HG02938 (cell line): ENCODE measurements around the gene SPDYE1.

Source experiments
- ATAC-seq: cut with Tn5 transposase; IDR thresholded peaks from one replicate; pipeline ENCODE4 v1.9.1; 2021; ENCODE audit warnings: mild to moderate bottlenecking, moderate library complexity; ENCODE audit not compliant: unreplicated experiment

SPDYE1 gene

DNA sequence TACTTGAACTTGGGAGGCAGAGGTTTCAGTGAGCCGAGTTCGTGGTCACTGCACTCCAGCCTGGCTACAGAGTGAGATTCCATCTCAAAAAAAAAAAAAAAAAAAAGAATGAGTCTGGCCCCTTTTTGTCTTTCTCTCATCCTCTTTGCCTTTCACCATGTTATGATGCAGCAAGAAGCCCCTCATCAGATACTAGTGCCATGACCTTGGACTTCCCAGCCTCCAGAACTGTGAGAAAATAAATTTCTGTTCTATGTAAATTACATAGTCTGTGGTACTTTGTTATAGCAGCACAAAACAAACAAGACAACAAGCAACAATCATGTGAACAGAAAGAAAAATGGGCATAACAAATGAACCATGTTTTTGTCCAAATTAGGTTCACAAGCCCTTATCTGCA is 44.5 kb downstream of the SPDYE1 start:
- ATAC-seq = no peak

DNA sequence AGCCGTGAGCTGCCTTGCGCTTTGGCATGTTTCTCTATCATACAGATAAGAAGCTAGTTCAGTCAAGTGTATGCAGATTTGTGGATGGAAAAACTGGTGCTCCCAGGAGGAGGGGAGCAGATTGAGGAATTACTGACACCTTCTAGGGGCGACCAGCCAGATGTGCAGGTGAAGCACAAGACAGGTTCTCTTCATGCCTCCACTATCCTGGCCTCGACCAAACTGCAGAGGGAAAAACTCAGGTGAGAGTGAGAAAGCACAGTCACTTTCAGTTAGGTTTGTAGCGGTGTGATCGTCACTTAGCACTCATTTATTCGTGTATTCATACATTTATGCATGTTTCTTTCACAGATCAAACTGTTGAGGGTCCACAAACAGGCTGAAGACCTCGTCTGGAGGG is 46.2 kb downstream of the SPDYE1 start:
- ATAC-seq = no peak

DNA sequence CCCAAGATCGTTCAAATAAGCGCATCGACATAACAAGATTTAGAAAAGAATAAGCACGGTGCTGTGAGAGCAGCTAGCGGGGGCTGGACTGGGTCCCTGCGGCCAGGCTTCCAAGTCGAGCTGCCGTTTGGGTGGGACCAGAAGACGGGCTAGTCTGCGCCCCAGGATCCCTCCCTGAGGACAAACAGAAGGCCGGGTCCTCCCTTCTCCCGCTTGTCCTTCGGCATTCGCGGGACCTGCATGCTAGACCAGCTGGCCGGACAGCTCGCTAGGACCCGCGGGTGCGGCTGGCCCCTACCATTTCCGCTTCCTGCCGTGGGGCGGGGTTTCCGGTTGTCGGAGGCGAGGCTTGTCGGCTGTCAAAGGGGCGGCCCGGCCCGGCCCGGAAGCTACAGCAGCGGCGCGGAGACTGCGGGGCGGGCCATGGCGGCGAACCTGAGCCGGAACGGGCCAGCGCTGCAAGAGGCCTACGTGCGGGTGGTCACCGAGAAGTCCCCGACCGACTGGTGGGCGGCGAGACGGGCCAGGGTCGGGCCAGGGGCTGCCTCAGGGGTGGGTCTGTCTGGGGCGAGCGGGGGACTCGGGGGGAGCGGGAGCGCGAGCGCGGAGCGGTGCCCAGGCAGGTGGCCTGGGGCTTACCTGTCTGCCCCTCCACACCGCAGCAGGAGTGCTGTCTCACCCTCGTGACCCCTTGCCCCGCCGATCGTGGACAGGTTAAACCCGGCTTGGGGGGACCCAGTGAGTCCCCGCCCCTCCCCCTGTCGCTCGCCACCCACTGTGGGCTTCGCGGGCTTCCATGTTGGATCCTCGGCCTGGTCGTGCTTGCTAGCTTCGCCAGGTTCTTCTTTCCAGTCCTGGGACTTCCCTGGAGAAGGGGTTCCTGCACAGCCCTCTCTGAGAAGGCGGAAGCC is 46.9 kb downstream of the SPDYE1 start, which contains the start of gene DBNL:
Gene DBNL (plus strand): TSS at position 388 of the 911 bp plus-strand sequence. CDS start 36 bp downstream, at position 424.
- ATAC-seq = peak; percentile 60

DNA sequence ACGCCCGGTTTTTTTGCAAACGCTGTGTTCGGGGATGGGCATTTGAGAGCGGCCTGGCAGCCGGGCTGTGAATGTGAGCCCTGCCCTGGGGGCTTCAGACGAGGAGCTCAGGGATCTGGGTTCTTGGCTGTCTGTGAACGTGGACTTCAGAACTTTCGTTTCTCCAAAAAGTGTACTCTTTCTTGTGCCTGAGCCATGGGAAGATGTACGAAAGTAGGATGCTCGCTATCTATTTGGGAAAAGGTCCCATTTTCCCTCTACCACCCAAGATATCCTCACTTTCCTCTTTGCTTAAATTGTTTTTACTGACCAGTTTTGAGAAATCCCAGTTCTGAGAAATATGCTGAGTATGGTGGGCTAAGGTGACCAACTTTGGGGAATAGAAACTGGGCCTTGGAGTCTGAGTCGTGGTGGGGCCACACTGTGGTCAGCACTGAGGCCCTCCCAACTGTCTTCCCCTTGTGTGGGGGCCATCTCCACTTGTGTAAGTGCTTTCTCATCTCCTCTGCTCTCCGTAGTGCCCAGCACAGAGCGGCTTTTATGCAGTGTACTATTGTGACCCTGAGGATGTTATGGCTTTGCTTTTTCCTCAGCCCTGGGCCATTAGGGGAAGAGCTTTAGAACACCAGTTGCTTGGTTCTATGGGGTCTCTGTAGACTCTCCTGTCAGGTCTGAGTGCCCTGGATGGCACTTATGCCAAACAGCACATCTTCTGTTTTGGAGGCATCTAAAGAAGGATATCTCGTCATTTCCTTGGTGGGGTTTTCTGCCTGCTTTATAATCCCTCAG is 47.7 kb downstream of the SPDYE1 start:
- no peak for ATAC-seq

DNA sequence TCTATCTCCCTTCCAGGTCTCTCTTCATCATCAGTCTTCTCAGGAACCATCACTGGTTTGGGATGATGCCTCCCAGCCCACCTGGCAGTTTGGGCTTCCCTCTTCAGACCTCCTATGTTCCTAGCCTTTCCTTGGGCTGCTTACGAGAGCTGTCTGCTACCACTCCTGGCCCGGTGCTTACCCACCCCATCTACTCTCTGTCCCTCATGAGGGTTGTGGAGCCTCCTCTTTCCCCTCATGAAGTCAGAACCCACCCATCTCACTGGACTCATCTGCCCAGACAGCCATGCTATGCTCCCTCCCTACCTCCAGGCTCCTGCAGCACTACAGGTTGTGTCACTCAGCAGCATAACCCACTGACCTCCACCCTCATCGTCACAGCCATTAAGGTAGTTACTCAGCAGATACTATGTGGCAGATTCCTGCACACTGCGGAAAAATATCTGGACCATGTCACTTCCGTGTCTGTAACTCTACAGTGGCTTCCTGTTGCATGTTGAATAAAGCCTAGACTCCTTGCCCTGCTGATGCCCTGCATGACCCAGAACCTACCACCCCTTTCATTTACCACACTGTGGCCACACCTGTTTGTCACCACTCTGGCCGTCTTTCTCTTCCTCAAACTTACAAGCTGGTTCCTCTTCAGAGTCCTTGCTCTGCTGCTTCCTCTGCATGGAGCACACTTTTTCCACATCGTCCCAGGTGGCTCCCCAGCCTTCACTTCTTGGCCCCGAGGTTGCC is 48.8 kb downstream of the SPDYE1 start:
- no peak for ATAC-seq

DNA sequence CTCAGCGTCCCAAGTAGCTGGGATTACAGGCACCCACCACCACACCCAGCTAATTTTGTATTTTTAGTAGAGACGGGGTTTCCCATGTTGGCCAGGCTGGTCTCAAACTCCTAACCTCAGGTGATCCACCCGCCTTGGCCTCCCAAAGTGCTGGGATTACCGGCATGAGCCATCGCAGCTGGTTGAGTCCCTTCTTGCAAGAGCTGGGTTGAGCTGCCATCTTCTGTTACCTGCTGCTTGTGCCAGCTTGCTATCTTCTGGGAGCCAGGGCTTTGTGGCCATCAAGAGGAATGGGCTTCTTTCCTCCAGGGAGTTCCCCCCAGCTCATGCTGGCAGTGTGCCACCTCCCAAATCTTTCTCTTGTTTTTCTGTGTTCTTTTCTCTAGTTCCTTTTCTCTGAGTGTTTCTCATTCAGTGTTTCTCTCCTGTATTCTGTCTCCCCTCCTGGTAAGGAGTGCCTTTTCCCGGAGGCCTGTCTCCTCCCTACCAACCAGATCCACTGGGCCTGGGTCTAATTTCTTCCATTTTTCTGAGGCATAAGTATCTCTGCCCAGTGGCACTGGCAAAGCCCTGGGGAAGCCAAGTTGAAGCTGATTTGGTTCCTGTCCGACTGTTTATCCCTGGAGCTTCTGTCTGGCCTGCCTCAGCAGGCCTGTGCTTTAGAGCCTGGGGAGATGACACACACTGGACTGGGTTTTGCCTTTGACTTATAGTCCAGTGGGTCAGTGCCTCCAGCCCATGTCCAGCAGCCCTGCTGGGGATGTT is 50.5 kb downstream of the SPDYE1 start:
- ATAC-seq = no peak

DNA sequence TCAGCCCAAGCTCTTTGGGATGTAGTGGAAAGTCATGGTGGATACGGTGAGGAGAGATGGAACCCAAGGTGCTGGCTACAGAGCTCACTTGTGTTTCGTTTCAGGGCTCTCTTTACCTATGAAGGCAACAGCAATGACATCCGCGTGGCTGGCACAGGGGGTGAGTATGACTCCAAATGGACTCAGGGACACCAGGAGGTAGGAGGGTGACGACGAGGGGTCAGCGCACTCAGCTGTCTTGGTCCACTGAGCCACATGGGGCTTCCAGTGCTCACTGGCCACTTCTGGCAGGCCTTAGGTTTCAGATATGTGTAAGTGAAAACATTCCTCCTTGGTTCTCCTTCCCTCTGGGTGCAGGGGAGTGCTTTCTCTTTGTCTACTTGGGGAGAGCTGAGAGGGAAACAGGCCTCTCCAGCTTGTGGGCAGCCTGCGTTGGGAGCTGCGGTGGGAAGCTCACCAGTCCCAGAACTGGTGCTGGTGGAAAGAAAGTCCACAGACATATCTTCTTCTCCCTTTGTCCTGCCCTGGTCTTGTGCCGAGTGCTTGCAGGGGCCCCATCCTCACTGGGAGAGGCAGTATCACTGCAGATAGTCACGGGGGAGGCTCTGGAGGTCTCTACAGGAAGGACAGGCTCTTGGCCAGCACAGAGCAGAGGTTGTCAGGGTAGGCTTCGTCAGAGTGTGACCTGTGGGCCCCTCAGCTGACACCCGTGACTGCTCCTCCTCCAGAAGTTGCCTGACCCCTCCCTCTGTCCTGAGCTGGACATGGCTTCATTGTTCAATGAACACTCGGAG is 52.6 kb downstream of the SPDYE1 start:
- no peak for ATAC-seq

DNA sequence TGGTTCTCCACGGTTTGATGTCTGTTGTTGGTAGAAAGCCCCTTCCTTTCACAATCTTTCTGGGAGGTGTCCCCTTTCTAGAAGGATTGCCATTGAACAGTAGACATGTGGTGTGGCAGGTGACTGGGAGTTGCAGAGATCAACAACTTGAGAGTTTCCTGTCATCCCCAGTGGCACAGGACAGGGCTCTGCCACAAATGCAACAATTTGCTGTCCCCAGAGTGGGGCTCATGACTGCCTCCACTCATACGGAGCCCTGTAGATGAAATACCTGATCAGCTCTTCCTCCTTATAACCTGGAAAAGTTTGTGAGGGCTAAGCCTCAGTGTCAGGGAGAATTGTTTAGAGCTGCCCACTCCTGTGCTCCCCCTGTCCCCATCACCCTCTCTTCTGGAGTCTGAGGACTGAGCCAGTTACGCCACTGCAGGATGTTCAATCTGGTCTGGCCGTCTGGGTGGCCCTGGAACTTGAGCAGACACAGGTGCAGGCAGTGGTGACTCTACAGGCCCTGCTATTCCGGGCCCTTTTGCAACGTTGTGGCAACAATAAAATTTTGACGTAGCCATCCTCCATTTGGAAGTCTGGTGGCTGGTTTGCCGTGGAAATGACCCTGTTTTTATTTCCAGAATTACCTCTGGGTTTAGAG is 53.3 kb downstream of the SPDYE1 start:
- no peak for ATAC-seq

DNA sequence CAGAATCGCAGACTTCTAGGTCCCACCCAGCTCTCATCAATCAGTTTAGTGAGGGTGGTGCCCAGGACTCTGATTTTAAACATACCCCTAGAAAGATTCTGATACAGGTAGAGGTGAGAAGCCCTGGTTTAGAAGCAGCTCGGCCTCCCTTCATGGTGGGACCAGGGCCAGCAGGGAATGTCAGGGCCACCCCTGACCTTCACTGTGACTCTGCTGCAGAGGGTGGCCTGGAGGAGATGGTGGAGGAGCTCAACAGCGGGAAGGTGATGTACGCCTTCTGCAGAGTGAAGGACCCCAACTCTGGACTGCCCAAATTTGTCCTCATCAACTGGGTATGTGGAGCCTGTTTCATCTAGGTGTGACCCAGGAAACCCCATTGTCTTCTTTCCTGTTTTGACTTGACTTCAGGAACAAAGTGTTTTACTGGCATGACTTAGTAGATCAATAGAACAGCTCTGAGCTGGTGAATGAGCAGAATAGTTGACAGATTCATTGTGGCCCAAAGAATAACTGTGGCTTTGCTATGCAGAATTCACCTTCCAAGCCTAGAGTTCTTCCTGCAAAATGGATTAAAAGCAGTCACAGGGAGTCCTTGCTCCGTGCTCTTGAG is 54.0 kb downstream of the SPDYE1 start:
- ATAC-seq = no peak

DNA sequence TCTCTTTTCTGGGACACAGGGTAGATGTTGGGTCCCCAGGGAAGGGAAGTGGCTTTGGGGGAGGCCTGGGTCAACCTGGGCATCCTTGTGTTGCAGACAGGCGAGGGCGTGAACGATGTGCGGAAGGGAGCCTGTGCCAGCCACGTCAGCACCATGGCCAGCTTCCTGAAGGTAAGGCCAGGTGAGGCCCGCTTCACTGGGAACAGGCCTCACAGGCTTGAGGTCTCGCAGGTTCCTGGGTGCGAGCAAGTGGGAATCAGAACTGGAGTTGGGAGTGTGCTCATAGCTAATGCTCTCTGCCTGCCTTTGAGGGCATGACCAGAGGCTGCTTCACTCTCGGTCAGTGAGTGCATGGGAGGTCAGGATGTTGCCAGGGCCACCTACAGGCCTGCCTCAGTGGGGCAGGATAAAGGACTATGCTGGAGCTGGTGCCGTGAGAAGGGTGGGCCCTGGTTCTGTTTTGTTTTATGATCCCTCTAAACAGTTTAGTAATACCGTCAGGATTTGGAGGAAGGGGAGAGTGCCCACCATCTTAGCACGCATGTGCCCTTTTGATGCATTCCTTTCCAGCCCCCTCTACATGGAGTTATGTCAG is 55.2 kb downstream of the SPDYE1 start:
- ATAC-seq = no peak

DNA sequence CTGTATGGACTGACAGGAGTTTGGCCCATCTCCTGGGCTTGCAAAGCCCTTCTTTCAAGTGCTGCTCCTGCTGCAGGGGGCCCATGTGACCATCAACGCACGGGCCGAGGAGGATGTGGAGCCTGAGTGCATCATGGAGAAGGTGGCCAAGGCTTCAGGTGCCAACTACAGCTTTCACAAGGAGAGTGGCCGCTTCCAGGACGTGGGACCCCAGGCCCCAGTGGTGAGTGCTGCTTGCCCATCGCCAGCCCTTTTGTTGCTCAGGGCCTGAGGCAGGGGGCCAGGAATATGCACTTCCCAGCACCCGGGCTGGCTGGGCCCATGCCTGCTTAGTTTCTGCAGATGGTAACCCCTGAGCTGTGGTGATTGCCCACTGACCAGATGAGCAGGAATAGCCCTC is 59.0 kb downstream of the SPDYE1 start:
- ATAC-seq = no peak

DNA sequence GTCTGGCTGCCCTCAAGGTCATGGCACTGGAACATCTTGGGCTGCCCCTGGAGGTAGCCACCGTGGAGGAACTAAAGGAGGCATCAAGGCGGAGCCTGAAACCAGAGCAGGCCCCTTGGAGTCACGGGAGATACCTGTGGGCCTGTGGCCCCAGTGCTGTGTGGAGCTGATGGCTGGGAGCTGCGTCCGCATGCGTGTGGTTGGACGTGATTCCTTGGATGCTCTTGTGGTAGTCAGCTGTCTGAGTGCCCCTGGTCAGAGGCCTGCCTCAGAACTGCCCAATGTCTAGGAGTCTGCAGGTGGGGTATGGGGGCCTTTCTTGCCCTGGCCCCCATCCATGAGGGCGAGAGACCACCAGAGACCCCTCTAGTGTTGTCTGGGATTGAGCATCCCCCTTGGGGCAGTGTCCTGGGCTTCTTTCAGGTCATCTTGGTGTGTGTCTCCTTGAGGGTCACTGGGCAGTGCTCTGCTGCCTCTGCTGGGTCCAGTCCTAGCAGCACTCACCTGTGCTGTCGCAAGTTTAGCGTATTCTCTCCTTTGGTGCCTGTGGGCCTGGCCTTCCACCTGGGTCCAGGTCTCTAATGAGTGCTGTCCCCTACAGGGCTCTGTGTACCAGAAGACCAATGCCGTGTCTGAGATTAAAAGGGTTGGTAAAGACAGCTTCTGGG is 59.6 kb downstream of the SPDYE1 start:
- no peak for ATAC-seq

DNA sequence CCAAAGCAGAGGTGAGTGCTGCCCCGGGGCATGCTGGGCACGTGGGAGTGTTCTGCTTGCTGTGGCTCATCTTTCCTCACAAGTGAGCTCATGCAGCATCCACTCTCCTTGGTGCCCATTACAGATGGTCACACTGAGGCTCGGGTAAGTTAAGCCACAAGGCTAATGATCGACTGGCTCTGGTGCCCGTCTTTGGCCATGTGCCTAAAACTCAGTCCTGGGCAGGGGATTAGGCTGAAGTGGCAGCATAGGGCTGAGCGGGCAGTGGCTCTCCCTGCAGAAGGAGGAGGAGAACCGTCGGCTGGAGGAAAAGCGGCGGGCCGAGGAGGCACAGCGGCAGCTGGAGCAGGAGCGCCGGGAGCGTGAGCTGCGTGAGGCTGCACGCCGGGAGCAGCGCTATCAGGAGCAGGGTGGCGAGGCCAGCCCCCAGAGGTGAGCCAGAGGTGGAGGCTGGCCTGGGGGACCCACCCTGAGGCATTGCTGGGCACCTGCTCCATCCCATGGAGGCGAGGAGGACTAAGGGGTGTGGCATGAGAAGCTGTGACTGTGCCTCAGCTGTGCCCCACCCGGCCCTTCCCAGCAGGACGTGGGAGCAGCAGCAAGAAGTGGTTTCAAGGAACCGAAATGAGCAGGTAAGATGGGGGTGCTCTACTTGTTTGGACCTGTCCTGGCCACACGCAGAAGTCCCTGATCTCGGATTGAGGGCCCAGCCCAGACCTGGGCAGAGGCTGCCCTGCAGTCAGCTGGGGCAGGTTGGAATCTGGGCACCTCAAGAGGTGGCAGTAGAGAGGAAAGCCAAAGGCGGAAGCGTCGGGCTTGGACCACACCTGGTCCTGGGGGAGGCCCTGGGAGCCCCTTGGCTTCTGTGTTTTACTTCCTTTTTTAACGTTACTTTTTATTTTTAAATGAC is 60.4 kb downstream of the SPDYE1 start:
- ATAC-seq = no peak

DNA sequence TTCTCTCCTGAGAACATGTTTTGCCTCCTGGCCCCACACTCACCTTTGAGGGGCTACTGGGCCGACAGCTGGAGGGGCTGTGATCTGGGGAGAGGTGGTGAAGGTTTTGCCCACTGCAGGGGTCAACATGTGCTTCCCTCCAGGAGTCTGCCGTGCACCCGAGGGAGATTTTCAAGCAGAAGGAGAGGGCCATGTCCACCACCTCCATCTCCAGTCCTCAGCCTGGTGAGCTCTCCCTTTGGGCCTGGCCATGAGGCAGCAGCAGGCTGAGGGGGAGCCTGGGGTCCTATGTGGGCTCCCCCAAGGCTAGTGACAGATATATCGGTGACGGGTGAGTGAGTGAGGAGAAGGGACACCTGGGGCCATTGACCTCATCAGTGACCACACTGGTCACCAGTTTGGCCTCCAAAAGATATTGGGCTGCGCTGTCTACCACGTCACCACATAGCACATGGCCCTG is 61.1 kb downstream of the SPDYE1 start:
- no peak for ATAC-seq

DNA sequence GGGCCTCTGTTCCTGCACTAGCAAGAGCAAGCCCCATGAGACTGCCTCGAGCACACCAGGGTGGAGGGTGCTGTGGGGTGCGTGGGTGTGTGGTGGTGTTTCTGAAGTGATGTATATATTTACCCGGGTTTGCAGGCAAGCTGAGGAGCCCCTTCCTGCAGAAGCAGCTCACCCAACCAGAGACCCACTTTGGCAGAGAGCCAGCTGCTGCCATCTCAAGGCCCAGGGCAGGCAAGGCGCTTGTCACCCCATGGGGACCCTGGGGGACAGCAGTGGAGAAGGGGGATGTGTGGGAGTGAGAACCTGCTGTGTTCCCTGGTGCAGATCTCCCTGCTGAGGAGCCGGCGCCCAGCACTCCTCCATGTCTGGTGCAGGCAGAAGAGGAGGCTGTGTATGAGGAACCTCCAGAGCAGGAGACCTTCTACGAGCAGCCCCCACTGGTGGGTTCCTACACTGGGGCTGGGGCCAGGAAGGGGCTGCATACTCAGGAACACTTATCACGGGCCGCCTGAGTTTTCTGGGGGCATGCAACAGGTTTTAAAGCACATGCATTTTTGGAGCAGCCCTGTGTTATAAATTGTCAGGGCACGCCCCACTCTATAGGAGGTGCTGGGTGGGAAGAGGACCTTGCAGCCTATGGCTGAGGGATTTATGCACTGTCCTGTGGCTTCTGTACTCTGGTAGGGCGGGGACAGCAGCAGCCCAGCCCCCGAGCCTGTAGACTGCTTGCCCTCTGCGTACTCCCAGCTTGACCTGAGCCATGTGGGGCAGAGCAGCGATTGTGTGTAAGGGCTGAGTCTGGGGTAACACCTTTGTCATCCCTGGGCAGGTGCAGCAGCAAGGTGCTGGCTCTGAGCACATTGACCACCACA is 61.8 kb downstream of the SPDYE1 start:
- ATAC-seq = peak; percentile 44
